ENCODE results near the gene OPCML.

OPCML gene

DNA sequence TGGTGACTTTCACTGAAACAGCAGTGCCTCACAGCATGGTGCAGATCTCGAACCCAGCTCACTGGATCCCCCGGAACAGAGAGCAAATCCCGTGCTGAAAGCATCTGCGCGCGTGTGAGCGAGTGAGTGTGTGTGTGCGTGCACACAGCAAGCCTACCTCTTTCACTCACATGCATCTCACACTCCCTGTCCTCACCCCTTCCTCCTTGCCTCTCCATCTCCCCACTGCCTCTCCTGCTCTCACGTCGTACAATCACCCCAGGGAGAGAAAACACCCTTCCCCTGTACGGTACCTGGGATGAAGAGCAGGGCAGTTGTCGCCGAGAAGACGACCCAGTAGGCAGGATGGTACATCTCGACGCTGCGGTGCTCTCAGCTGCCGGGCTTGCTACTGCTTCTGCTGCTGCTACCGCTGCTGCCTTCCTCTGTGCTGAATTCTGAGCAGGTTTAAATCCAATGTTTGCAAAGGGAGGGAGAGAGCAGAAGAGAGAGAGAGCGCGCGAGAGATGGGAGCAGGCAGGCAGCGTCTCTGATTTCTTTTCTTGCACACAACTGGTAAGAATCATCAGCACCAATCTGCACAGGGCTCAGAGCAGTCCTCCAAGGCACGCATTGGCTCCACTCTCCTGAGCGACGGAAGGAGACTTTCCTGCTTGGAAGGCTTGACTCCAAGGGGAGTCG, at the start of gene OPCML:
TSS of gene OPCML (minus strand) at position 531 of the 681 bp plus-strand sequence.
- ChIA-PET POLR2A (no interaction called here), CTCF (interaction anchor here (1.3 to 1.8 kb wide), 2 partner anchors 10 to 11 kb away, joined by 3 to 5 read pairs; no protein-coding TSS in a partner anchor)
- DNase-seq (ENCODE audit: extremely low spot score) = no peak
- TF ChIP-seq, protein P1, sequence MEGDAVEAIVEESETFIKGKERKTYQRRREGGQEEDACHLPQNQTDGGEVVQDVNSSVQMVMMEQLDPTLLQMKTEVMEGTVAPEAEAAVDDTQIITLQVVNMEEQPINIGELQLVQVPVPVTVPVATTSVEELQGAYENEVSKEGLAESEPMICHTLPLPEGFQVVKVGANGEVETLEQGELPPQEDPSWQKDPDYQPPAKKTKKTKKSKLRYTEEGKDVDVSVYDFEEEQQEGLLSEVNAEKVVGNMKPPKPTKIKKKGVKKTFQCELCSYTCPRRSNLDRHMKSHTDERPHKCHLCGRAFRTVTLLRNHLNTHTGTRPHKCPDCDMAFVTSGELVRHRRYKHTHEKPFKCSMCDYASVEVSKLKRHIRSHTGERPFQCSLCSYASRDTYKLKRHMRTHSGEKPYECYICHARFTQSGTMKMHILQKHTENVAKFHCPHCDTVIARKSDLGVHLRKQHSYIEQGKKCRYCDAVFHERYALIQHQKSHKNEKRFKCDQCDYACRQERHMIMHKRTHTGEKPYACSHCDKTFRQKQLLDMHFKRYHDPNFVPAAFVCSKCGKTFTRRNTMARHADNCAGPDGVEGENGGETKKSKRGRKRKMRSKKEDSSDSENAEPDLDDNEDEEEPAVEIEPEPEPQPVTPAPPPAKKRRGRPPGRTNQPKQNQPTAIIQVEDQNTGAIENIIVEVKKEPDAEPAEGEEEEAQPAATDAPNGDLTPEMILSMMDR (IDR thresholded peaks at IDR 0.05; ENCODE audit: control extremely low read depth, extremely low read depth, low read depth, missing control alignments) = no peak

DNA sequence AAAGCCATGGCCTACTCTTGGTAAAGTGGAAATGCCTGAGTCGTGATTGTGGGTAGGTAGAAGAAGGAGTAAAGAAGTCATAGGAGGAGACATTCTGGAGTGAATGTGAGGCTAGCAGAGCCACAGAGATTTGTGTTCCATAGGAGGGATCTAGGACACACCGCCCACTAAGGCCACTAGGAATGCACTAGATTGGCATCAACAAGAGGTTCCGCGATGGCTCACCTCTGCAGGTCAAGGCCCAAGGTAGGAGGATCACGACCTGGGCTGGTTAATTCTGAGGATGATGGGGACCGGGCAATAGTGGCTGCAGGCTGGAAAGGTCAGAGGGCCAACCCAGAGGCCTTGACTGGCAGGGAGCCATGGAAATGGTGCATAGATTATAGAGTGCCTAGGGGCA, 48.8 kb upstream of the OPCML start:
- ChIA-PET POLR2A (no interaction called here), CTCF (no interaction called here)
- no peak for DNase-seq (ENCODE audit: extremely low spot score)
- TF ChIP-seq, protein P1 (IDR thresholded peaks at IDR 0.05; ENCODE audit: control extremely low read depth, extremely low read depth, low read depth, missing control alignments) = no peak

DNA sequence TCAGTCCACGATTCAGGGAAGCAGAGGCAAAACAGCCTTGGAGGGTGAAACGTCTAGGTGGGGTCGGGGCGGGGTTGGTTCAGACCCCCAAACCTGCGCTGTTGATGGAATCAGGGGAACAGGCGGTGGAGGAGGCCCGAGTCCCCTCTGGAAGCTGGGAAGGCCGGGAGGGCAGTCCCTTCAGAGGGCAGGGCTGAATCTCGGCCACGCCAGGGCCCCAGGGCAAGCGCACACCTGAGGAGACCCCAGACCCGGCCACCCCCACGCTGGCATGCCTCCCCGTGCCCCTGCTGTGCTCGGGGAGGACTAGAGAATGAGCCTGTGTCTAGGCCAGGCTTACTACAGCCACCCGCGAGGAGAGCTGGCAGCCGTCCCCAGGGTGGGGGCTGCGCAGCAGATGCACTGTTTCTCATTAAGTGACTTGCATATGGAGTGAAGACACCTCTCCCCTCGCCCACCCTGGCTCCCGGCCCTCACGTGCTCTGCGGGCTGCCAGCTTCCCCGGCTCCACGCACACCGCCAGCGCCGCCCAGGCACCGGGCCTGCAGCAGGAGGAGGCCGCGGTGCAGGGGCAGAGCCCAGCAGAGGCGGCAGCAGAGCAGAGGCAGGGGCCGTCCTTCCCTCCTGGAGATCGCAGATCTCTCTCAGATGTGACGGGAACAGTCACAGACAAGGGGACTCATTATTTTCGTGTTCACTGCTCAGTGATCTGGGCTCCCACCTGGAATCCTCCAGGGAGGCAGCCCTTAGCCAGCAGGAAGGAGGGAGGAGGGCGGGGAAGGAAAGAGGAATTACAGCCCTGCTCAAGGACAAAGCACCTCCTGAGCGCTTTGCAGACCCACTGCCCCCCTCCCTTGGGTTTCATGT, 47.1 kb upstream of the OPCML start:
- no peak for DNase-seq (ENCODE audit: extremely low spot score)
- POLR2A ChIA-PET = no interaction called here
- CTCF ChIA-PET = no interaction called here
- TF ChIP-seq, protein P1 (IDR thresholded peaks at IDR 0.05; ENCODE audit: control extremely low read depth, extremely low read depth, low read depth, missing control alignments) = no peak

DNA sequence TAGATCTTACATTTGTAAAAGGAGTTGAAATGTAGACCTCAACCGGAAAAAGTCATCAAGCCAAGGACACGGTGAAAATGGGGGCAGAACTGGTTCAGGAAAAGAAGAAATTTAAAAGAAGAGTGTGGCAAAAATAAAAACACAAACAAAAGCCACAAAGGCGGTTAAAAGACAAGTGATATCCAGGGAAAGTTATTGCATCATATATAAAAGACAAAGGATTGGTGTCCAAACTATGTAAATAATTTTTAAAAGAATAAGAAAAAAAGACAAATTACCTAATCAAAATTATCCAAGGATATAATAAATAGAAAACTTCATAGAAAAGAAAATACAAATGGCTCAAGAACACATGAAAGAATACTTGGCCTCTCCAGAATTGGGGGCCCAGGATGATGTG, 45.1 kb upstream of the OPCML start:
- ChIA-PET POLR2A (no interaction called here), CTCF (no interaction called here)
- TF ChIP-seq, protein P1 (IDR thresholded peaks at IDR 0.05; ENCODE audit: control extremely low read depth, extremely low read depth, low read depth, missing control alignments) = no peak
- no peak for DNase-seq (ENCODE audit: extremely low spot score)

DNA sequence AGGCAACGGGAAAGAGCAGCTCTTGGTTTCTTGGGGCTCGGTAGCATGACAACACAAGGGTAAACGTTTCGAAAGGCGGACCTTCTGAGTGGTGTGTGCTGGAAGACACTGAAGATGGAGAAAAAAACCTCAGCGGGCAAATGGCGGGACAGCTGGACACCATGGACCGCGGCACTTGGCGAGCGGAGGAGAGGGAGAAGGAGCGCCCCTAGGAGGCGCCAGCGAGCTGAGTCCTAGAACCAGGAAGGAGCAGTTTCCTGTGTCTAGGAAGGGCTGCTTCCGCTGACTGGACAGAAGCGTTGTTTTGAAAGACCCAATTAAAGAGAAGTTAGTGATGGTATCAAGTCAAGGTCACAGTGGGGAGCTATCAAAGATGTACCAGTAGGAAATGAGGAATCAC, 44.0 kb upstream of the OPCML start:
- DNase-seq (ENCODE audit: extremely low spot score) = no peak
- CTCF ChIA-PET = interaction anchor here (0.9 kb wide), 1 partner anchor 24 kb away, joined by 3 read pairs; no protein-coding TSS in a partner anchor
- TF ChIP-seq, protein P1 (IDR thresholded peaks at IDR 0.05; ENCODE audit: control extremely low read depth, extremely low read depth, low read depth, missing control alignments) = no peak
- POLR2A ChIA-PET = no interaction called here

DNA sequence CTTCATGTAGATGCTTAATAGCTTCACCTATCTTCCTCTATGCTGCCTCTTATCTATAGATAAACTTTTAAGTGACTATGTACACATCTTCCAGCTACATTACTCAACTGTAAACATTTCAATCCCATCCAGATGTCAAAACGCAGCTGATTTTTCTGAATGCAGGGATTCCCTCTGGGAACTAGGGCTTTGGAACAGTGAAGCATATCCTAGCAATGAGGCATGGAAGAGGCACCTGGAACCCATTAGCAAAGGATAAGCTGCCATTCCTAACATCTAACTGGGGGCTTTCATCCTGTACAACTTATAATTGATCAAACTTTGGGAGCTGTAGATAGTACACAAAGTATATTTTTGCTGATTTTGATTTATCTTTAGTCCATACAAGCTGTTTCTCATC, 40.8 kb upstream of the OPCML start:
- POLR2A ChIA-PET = no interaction called here
- CTCF ChIA-PET = interaction anchor here (1.1 to 1.3 kb wide), 2 partner anchors 23 to 29 kb away, joined by 3 to 4 read pairs; no protein-coding TSS in a partner anchor
- TF ChIP-seq, protein P1 (IDR thresholded peaks at IDR 0.05; ENCODE audit: control extremely low read depth, extremely low read depth, low read depth, missing control alignments) = no peak
- no peak for DNase-seq (ENCODE audit: extremely low spot score)
